NCI-H2081 (cell line): ENCODE results near the gene PSMD10.

Experiments used
- DNase-seq, 2 experiments: peaks; one replicate each; lab custom pipeline; 2025; lab: John Stamatoyannopoulos, UW

Gene PSMD10

DNA sequence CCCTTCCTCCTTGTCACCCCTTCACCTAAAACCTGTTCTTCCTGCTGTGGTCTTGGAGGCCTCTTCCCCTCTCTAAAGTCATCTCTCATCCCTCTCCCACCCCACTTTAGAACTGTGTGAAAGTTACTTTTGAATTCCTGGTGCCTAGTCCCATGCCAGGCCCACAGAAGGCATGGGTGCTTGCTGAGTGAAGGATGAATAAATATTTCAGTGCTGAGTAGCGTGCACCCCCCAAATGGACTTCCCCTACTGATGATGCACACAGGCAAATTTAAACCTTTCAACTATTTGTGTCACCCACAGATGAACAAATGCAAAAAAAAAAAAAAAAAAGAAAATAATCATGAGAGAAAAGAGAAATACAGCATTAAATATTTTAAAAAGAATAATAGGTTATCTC lies 19.8 kb downstream of the PSMD10 start:
- no peak for DNase-seq

GRCh38 chrX:108070891-108071290 lies 20.5 kb downstream of the PSMD10 start:
- no peak for DNase-seq

DNA sequence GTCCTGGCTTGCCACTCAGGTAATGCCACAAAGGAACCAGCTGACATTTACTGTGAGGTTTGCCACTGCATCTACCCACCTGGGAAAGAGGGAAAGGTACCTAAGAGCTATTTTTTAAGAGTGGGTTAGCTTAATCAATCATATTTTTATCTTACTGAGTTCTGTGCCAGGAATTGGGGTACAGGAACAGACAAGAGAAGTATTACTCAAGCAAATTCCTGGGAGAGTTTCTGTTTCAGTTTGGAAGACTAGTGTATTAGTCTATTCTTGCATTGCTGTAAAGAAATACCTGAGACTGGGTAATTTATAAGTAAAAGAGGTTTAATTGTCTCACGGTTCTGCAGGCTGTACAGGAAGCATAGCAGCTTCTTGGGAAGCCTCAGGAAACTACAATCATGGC lies 23.2 kb downstream of the PSMD10 start:
- no peak for DNase-seq

GRCh38 chrX:108064613-108065012 lies 26.7 kb downstream of the PSMD10 start:
- DNase-seq, result no peak

DNA sequence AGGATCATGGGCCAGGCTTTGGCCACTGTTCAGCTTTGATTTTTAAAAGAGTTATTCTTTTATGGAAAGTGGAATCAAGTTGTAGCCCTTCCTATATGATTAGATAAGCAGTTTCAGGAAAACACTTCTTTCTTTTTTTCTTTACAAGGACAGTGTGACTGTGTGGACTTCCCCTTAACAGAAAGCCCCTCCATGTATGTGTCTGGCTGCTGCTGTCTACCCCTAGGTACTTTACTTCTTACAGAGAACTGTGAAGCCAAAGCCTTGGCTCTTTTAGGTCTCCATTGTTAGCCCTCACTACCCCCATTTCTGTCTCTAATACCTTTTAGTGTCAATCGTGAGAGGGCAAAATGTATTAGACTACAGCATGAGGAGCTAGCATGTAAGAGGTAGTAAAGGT lies 27.3 kb downstream of the PSMD10 start:
- DNase-seq, result no peak

DNA sequence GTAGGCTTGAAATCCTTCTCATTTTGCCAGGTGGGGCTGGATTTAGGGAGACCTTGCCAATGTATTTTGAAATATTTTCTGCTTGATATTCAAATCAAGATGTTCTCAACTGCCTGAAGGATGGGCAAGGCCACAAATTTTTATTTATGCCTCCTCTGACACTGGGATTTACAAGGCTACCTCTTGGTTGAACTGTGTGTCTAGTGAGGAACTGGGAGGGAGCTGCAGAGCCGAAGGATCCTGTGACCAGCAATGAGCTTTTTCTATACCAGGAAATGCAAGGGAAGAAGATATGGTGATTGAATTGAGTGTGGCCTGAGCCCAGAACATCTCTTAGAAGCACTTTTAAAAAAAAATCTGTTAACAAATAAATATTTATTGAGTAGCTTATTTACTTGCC lies 31.5 kb downstream of the PSMD10 start:
- DNase-seq, result no peak

DNA sequence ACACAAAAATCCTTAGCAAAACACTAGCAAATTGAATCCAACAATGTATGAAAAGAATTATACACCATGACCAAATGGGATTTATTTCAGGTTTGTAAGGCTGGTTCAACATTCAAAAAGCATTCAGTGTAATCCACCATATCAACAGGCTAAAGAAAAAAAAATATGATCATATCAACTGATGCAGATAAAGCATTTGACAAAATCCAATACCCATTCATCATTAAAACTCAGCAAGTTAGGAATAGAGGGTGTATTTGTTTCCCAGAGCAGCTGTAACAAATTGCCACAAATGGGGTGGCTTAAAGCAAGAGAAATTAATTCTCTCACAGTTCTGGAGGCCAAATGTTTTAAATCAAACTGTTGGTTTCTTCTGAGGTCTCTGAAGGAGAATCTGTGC lies 35.8 kb downstream of the PSMD10 start:
- no peak for DNase-seq

- no peak for DNase-seq
These were observed 38.1 kb downstream of the PSMD10 start for GRCh38 chrX:108053218-108053617.

DNA sequence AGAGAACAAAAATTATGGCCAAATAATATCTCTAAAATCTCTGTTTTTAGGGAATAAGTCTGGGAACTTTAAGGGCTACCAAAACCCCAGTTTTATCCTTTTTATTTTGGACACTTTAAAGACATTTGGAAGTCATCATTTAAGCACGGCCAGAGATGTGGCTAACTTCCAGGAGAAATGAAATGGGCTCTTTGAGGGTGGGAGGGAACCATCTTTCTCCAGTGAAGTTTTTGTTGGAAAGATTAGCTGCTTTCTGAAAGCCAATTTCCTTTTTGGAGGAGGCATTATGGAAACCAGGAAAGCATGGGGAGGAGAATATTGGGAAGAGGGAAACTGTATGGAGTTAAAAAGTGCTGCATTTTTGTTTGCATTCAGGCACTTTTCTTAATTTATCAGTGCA lies 41.7 kb downstream of the PSMD10 start:
- DNase-seq, result no peak

GRCh38 chrX:108044554-108045256 lies 46.6 kb downstream of the PSMD10 start, which contains the start of gene VSIG1:
Gene VSIG1 (plus strand): TSS chrX:108045065. CDS start chrX:108045131, 66 bp downstream.
- DNase-seq, result no peak

- peak in 1 of 2 experiments; percentile 46 for DNase-seq
These were observed 54.9 kb downstream of the PSMD10 start for GRCh38 chrX:108036298-108036973.

GRCh38 chrX:108034725-108035124 lies 56.6 kb downstream of the PSMD10 start:
- DNase-seq, result no peak
